Hepatocyte (in vitro differentiated cells): ENCODE results near the gene RRP15. TPM values are rescaled to one million over a fixed set of nuclear protein-coding genes. Genes with fewer than 3 reads are reported as not detected.

Experiments
- DNase-seq: peaks from one replicate; pipeline ENCODE4 v3.0.0-alpha.2; 2016; ENCODE audit warnings: low spot score
- H2AFZ ChIP-seq: fragments of 200-600 bp; sonication (generic); 2 replicates; pipeline ENCODE4 v1.6.0; 2016; ENCODE audit warnings: antibody characterized with exemption, mild to moderate bottlenecking
- H3K27ac ChIP-seq: fragments of 200-600 bp; sonication (generic); 2 replicates; pipeline ENCODE4 v1.5.1; 2016; ENCODE audit warnings: mild to moderate bottlenecking
- H3K27me3 ChIP-seq: fragments of 200-600 bp; sonication (generic); 2 replicates; pipeline ENCODE4 v1.6.1; 2016
- H3K36me3 ChIP-seq: fragments of 200-600 bp; sonication (generic); replicated peaks from 2 replicates; pipeline ENCODE4 v1.5.1; 2016; ENCODE audit warnings: low read depth; ENCODE audit not compliant: insufficient read depth
- H3K4me1 ChIP-seq: fragments of 200-600 bp; sonication (generic); 2 replicates; pipeline ENCODE4 v1.5.1; 2016; ENCODE audit warnings: mild to moderate bottlenecking, moderate library complexity; ENCODE audit not compliant: insufficient read depth
- H3K4me2 ChIP-seq: fragments of 200-600 bp; sonication (generic); 2 replicates; pipeline ENCODE4 v1.6.0; 2016
- H3K4me3 ChIP-seq: fragments of 200-600 bp; sonication (generic); 2 replicates; pipeline ENCODE4 v1.5.1; 2016; ENCODE audit warnings: mild to moderate bottlenecking
- H3K79me2 ChIP-seq: fragments of 200-600 bp; sonication (generic); 2 replicates; pipeline ENCODE4 v1.6.0; 2017; ENCODE audit warnings: mild to moderate bottlenecking
- H3K9me2 ChIP-seq: fragments of 200-600 bp; sonication (generic); replicated peaks from 2 replicates; pipeline ENCODE4 v1.6.0; 2017; ENCODE audit warnings: mild to moderate bottlenecking; ENCODE audit not compliant: insufficient read depth
- H3K9me3 ChIP-seq: fragments of 200-600 bp; sonication (generic); 2 replicates; pipeline ENCODE4 v1.5.1; 2016; ENCODE audit warnings: low read depth, mild to moderate bottlenecking
- H4K20me1 ChIP-seq: fragments of 200-600 bp; sonication (generic); 2 replicates; pipeline ENCODE4 v1.6.0; 2016; ENCODE audit warnings: mild to moderate bottlenecking; ENCODE audit not compliant: insufficient read depth, poor library complexity, severe bottlenecking
- CTCF ChIP-seq: fragments of 200-600 bp; sonication (generic); IDR thresholded peaks from 2 replicates; pipeline ENCODE4 v1.5.1; 2016; ENCODE audit warnings: antibody characterized with exemption, mild to moderate bottlenecking; ENCODE audit not compliant: poor library complexity
- EZH2 ChIP-seq: fragments of 200-600 bp; sonication (generic); IDR thresholded peaks from 2 replicates; pipeline ENCODE4 v1.6.1; 2016; ENCODE audit warnings: antibody characterized with exemption, mild to moderate bottlenecking, borderline replicate concordance
- EZH2phosphoT487 ChIP-seq: fragments of 200-600 bp; sonication (generic); IDR thresholded peaks from one replicate; pipeline ENCODE4 v1.6.1; 2018; ENCODE audit warnings: antibody characterized with exemption, mild to moderate bottlenecking, low read depth, moderate library complexity; ENCODE audit not compliant: unreplicated experiment, severe bottlenecking
- WGBS: methylation state at CpG from one replicate; pipeline ENCODE4 v1.1.6; 2016; ENCODE audit warnings: low lambda C conversion rate; ENCODE audit errors: missing lambda C conversion rate; 5-methylcytosine and 5-hydroxymethylcytosine counted together
- polyA plus RNA-seq: library from polyadenylated mRNA; unstranded; fragments of >200 nt; fragmentation: Nextera tagmentation; extraction: Ambion mirVana; gene quantifications from 2 replicates; pipeline ENCODE4 v1.2.1, GENCODE V29; 2016
- total RNA-seq: library from RNA; depleted of rRNA; stranded (reverse); fragments of >200 nt; gene quantifications from 2 replicates; pipeline ENCODE4 v1.2.3, GENCODE V29; 2014

Gene RRP15
- total and polyA plus RNA-seq, 2 experiments from 2014 or later: 6.7 to 9.0 TPM

- H3K4me3 ChIP-seq: no peak overlapping the region
- peak overlapping the region; percentile 5 for H3K4me2 ChIP-seq
- no peaks in the 10 kb centered on the region for H3K36me3 ChIP-seq
- H3K9me2 ChIP-seq: no peaks in the 10 kb centered on the region
- no peak for DNase-seq
- TF ChIP-seq EZH2: no peak
- no peak for TF ChIP-seq CTCF
- TF ChIP-seq EZH2phosphoT487: no peak
- peaks cover 6% of the 10 kb centered on the region for H3K4me1 ChIP-seq
- H4K20me1 ChIP-seq: no peaks in the 10 kb centered on the region
- H3K9me3 ChIP-seq: no peaks in the 10 kb centered on the region
- H2AFZ ChIP-seq: no peak overlapping the region
- 67% methylated on average over 8 of the region's 8 CpGs for WGBS
- H3K27ac ChIP-seq: no peak overlapping the region
- H3K79me2 ChIP-seq: peaks cover 33% of the 10 kb centered on the region
- no peaks in the 10 kb centered on the region for H3K27me3 ChIP-seq
These were observed 79.1 kb downstream of the RRP15 start for GRCh38 chr1:218364028-218364710.

DNA sequence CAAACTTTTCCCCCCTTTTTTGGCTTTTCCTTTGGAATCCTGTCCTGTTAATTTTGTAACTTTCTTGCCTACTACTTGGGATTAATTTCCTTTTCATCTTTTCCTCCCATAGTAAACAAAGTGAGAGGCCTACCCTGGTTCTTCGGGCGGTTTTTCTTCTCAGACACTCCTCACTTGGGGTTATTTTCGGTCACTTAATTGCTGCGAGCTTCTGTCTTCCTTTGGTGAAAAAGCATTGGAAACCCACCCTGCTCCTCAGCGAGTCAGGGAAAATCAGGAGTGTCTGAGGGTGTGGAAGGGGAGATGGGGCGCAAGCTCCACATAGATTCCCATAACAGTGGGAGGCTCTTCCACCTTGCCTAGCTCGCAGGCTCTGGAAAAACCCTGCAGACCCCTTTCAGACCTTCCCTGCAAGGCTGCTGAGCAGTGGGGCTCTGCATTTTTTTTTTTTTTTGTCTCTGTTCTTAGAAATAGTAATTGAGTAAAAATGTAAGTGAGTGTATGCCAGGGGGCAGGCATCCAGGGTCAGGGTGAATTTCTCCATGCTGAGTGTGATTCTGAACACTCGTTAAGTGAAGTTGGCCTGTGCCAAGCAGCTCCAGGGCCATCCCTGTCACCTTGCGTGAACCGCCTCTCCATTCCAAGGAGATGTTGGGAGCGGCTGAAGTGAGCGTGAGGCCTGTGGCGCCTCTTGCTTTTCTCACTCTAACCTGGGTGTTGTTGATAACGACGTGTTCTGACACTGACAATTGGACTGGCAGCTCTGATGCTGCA is 80.3 kb downstream of the RRP15 start:
- H3K4me2 ChIP-seq: no peak overlapping the region
- H4K20me1 ChIP-seq: no peaks in the 10 kb centered on the region
- no peak overlapping the region for H3K27ac ChIP-seq
- 90% methylated on average over 15 of the region's 15 CpGs for WGBS
- TF ChIP-seq EZH2phosphoT487 (no peak), CTCF (no peak), EZH2 (no peak)
- H3K27me3 ChIP-seq: no peaks in the 10 kb centered on the region
- H3K36me3 ChIP-seq: no peaks in the 10 kb centered on the region
- H3K4me3 ChIP-seq: no peak overlapping the region
- H3K79me2 ChIP-seq: peaks cover 35% of the 10 kb centered on the region
- peaks cover 11% of the 10 kb centered on the region for H3K4me1 ChIP-seq
- no peak overlapping the region for H2AFZ ChIP-seq
- DNase-seq: no peak
- H3K9me3 ChIP-seq: no peaks in the 10 kb centered on the region
- no peaks in the 10 kb centered on the region for H3K9me2 ChIP-seq

DNA sequence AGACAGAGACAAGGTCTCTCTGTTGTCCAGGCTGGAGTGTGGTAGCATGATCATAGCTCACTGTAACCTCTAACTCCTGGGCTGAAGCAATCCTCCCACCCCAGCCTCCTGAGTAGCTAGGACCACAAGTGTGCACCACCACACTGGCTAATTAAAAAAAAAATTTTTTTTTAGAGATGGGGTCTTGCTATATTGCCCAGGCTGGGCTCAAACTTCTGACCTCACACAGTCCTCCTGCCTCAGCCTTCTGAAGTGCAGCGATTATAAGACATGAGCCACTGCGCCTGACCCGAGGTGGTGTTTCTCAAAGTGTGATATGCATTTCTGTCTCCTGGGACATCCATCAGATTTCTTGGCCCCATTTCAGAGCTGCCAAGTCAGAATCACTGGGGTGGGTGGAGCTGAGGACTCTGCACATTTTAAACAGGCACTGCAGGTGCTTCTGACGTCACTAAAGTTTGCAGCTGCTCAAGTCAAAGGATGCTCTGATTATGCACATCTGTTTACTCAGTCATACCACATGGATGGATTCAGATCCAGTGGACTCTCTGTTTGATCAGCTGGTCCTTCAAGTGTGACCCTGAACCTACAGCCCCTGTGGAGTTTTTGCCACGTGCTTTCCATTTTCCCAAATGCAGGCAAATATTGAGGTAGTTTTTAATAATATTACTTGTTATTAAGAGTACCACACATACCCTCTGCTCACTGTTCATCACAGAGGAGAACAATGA is 81.4 kb downstream of the RRP15 start:
- Histone ChIP-seq H3K36me3 (no peaks in the 10 kb centered on the region), H3K9me2 (no peaks in the 10 kb centered on the region), H4K20me1 (no peaks in the 10 kb centered on the region), H3K79me2 (peaks cover 40% of the 10 kb centered on the region), H3K4me2 (no peak overlapping the region), H3K4me1 (peaks cover 11% of the 10 kb centered on the region), H3K27me3 (no peaks in the 10 kb centered on the region), H3K9me3 (no peaks in the 10 kb centered on the region), H3K4me3 (no peak overlapping the region), H2AFZ (no peak overlapping the region), H3K27ac (no peak overlapping the region)
- no peak for DNase-seq
- TF ChIP-seq EZH2 (no peak), EZH2phosphoT487 (no peak), CTCF (no peak)
- WGBS: 81% methylated on average over 5 of the region's 5 CpGs
